ENCODE results near the gene JAK3.

Gene JAK3

DNA sequence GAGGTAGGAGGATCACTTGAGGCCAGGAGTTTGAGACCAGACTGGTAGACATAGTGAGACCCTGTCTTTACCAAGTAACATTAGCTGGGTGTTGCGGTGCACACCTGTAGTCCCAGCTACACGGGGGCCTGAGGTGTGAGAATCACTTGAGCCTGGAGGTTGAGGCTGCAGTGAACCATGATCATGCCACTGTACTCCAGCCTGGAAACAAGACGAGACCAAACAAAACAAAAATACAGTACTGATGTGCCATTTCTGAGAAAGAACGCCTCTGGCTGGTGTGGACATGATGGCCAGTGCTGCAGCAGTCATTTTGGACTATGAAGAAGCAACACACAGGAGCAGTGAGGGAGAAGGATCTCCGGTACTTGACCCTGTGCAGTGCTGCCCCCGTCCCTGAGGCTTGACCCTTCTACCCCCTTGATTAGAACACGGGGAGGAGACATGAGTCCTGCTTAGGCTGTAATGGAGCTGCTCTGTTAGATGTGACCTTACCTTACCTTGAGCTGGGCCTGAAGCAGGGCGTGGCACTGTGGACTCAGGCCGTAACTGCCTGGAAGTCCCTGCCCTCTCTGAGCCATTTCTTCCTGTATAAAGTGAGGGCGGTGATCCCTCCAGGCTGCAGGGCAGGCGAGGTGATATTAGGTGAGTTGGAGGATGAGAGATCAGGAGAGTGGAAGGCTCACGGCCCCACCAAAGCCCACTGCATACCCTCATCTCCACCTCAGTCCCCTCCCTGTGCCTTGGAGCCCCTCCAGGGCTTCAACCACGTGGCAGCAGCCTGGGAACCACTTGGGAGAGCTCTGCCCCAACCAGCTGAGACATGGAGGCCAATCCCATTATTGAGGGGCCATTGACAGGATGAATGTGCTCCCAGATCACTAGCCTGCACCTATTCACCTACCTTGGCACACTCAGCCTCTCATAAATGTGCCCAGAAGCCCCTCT is 17.9 kb upstream of the JAK3 start:
- DNase-seq: no peak

DNA sequence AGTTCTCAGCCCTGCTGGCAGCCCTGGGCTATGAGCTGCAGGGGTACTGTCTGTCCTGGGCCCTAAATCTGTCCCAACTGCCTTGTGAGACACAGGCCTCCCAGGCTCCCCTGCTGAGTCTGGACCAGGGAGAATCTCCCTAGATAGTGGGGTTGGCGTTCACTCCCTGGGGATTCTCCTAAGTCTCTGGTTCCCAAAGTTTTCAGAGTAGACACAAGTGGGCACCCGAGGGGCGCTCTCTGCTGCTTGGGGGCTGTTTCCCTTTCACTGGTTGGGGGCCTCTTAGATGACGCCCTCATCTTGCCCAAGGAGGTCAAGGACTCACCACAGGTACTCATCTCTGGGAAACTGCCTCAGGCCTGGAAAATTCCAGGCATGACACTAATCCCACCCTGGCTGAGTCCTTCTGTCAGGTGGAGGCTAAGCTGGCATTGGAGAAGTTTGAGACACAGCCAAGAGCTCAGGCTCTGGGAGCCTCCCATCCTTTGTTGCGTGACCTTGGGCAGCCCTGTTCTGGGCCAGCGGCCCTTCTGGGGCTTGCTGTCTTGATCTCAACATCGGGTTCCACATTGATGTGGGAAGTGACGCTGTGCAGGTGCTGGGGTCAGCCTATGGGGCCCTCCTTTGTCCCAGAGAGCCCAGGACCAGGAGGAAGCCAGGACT is 15.9 kb upstream of the JAK3 start:
- no peak for DNase-seq

DNA sequence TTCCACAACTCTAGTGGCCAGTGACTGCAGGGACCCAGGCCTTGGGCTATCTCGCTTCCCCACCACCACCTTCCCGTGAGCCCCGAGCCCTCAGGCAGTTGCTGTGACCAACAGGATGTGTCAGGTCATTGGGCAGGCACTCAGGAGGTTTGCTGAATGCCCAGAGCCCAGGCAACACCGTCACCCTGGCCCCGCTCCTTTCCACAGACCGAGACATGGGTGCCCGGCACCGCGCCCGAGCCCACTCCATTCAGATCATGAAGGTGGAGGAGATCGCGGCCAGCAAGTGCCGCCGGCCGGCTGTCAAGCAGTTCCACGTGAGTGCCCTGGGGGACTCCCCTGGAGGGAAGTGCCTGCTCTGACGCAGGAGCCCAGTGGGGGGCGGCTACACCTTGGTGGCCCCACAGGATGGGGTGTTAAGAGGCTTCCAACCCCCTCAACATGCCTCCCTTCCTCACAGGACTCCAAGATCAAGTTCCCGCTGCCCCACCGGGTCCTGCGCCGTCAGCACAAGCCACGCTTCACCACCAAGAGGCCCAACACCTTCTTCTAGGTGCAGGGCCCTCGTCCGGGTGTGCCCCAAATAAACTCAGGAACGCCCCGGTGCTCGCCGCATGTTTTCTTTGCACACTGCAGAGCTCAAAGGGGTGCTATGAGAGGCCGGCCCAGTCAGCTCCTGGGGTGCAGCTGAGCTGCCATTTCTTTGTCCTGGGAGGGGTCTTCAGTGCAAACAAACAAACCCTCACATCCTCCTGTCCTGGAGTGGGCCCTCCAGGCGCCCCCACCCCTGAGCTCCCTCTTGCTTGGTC is 15.1 kb upstream of the JAK3 start:
- DNase-seq: no peak

DNA sequence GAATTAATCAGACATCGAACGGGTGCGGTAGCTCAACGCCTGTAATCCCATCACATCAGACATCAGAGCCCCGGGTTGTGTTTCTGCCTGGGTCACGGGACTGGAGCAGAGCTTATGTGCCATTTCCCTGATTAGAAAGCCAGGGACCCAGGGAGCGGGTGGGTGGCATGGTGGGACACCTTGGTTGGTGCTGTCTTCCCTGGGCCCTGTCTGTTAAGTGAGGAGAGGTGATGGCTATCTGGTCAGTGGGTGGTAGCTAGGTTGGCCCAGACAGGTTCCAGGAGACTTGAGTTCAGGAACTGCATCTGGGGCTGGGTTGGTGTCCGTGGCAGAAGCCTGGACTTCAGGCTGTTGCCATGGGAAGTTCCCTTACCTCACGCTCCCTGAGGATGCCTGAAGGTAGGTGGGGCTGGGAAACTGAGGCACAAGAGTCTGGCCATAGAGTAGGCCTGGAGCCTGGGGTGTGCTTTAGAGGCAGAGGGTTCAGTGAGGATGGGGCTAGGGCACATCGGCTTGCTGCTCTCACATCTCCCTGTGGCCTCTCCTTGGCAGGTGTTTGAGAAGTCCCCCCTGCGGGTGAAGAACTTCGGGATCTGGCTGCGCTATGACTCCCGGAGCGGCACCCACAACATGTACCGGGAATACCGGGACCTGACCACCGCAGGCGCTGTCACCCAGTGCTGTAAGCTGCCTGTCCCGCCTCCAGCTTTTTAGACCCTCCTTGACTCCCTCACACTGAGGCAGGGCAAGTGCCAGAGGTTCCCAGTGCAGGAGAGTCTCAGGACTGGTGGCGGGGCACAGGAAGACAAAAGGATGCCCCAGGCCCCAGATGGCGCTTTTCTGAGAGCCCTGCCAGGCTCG is 14.0 kb upstream of the JAK3 start:
- no peak for DNase-seq

DNA sequence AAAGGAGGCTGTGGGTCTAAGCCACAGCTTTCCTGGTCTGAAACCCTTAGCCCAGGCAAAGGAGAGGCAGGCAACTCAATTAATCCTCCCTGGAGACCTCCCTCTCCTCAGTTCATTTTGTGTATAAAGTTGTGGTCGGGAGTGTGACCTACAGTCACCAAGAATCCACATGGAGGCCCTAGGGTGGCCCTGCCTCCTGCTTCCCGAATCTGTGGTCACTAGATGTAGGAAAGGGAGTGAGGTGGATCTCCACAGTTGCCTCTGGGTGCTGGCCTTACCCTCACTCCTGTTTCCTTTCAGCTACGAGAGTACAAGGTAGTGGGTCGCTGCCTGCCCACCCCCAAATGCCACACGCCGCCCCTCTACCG is 13.2 kb upstream of the JAK3 start:
- no peak for DNase-seq

DNA sequence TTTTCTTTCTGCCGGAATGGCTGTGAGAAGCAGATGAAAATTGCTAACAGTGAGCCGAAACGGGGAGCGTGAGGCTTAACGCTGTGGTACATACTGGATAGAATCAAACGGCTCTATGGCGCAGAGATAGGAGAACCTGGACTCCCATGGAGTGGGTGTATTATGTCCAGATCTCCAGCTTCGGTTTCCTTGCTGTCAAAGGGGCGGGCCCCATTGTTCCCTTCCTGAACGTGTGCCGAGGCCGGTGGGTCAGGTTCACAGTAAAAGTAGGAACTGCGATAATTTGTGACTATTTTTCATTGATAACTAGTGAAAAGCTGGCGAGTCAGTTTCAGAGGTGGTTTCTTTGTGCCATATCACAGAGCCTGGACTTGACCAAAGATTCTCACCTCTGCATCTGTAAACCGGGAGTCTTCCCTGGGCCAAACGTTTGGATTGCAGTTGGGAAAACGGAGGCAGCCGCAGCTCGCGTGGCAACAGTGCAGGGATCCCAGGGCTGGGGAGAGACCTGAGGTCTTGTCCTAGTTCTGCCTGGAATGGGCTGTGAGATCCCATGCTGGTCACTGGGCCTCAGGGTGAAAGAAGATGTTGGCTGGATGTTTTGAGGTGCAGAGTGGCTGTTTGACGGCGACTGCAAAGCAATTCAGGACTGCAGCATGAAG is 12.7 kb upstream of the JAK3 start:
- peak in 3 of 4 experiments; percentile 47 to 56 (median 53) for DNase-seq

DNA sequence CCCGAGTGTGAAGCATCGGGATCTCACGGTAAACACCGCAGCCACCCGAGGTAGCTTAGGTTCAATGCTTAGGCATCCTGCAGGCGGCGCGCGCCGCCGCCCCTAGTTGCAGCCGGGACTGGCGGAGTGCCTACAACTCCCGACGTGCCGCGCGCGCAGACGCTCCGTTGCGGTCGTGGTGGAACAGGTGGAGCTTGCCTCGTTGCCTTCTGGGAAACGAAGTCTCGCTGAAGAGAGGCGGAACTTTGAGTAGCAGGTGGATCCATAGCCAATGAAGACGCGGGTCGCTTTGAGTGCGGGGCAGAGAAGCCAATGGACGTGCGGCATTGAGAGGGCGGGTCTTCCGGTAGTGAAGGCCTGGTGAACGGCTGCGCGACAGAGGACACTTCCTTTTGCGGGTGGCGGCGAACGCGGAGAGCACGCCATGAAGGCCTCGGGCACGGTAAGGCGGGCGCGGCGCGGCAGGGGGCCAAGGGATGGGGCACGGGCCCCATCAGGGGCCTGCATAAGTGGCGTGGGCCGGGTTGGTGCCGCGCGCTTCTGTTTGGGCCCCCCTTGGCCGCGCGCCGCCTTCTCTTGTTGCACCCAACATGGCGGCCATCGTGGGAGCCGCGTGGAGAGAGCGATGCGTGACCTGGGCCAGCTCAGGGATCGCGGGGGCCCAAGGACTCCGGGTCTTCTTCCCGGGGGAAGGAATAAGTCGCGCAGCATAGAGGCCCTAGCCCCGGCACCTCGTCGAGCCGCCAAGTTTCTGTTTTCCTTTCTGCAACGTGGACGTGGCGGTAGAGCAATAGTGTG is 11.9 kb upstream of the JAK3 start, which contains the start of gene RPL18A:
Gene RPL18A (plus strand): TSS at position 378 of the 798 bp plus-strand sequence. CDS start 47 bp downstream, at position 425.
- DNase-seq: peak; percentile 99 to 100 (median 100)

DNA sequence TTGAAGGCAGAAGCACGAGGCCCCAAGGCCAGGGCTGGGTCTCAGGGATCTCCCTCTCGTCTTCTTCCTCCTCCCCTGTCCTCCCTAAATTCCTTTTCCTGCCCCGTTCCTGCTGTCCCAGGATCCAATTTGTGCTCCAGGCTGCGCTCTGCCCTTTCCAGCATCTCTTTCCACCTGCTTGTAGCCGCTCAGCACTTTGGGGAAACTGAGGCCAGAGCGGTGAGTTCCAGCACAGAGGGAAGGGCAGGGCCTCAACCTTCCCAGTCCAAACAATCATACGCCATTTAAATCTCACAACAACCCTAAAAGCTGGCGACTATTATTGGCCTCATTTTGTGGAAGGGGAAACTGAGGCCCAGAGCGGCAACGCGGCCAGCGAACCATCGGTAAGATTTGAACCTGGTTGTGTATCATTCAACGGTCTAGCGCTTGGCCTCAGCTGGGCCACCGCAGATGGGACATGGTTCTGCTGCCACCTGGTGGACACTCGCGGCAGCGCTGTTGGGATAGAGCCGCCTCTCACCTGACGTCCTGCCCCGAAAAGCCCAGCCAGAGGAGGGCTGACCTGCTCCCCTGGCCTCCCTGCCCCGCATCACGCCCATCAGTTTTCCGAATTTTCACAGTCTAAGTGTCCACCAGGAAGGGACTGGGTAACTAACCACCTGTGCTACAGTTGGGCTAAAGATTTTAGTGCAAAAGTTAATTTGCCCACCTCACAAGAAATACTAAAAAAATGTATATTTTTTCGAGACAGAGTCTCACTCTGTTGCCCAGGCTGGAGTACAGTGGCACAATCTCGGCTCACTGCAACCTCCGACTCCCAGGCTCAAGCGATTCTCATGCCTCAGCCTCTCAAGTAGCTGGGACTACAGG is 7.7 kb upstream of the JAK3 start:
- DNase-seq: peak; percentile 80 to 95 (median 90)

DNA sequence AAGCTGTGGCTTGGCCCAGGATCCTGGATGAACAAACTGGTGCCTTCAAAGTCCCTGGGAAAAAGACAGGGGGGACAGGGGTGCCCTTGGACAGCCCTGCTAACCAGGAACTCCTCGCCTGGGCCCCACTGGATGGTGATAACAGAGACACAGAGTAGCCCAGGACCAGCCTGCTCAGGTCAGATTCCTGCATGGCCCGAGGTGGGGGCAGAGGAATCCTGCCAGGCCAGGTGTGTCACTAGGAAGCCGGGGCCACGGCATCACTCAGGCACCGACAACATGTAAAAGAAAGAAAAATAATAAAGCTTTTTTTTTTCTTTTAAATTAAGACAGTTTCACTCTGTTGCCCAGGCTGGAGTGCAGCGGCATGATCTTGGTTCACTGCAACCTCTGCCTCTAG is 6.3 kb upstream of the JAK3 start:
- no peak for DNase-seq

DNA sequence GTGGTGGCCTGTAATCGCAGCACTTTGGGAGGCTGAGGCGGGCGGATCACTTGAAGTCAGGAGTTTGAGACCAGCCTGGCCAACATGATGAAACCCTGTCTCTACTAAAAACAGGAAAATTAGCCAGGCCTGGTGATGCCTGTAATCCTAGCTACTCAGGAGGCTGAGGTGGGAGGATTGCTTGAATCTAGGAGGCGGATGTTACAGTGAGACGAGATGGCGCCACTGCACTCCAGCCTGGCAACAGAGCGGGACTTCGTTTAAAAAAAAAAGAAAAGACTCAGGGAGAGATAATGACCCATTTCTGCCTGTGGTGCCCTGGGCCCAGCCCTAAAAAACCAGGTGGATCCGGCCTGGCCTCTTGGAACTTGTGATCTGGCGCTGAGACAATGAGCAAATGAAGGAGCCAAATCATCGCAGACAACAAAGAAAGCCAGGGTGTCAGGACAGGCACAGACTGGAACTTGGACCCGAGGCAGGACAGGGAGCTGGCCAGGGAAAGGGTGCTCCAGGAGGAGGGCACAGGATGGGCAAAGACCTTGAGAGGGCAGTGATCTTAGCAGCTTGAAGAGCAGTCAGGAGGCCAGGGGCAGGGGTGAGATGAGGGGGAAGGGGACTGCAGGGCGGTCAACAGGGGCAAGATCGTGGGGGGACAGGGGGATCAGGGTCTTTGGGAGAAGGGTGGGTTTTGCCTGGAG is 962 bp upstream of the JAK3 start:
- peak in 2 of 4 experiments; percentile 31 to 36 for DNase-seq

DNA sequence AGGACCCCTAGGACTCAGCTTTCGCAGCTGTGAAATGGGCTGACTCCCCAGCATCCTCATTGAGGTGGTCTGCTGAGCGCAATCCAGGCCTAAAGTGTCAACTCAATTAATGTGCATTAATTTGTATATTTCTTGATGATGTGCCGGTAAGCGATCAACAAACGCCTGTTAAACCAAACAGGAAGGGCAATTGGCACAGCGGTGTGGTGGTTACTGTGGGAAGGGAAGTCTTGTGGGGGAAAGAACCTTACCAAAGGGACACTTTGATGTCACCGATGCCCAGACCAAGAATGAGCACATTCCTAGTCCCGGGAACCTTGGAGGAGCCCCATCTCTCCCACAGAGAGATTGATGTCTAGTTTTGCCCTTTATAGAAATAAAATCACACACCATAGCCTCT is 1.6 kb downstream of the JAK3 start:
- no peak for DNase-seq

DNA sequence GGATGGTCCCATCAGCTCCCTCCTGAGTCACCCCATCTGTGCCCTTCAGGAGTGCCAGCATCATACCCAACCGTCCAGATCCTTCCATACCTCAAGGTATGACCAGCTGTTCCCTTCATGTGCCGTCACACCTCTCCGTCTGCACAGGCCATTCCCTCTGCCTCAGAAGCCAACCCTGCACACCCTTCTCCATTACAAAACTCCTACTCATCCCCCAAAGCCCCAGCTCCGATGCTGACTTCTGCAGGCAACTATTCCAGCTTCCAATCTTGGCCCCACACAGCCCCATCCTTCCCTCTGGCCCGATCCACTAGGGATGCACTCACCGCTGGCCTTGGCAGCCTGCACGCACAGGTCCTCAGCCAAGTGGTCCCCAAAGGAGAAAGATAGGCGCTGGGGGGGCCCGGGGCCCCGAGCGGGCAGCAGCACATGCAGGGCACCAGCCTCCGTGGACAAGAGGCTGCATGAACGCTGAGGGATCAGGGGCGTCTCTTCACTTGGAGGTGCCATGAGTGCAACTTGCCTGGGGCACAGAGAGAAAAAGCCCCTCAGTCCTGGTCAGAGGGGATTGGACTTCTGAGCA is 3.8 kb downstream of the JAK3 start:
- DNase-seq: no peak

DNA sequence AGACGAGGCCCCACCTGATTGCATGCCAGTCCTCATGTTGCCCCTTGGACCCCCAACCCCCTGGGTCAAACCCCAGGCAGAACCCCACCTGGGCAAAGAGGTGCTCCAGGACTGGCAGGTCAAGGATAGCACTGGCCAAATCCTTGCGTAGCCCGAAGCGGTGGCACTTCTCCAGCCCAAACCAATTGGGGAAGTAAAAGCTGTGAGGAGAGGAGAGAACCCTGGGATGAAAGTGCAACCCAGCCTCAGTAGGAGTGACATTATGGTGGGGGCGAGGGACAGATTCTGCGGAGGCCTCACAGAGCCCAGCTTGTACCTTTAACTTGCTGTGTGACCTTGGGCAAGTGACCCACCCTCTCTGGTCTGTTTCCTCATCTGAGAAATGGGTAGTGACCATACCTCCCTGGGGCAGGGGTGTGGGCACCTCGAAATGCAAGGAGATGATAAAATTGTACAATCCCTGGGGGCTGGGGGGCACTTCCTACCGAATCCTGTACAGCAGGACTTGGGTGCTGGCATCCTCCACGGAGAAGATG is 4.4 kb downstream of the JAK3 start:
- peak in 3 of 4 experiments; percentile 30 to 52 (median 45) for DNase-seq

DNA sequence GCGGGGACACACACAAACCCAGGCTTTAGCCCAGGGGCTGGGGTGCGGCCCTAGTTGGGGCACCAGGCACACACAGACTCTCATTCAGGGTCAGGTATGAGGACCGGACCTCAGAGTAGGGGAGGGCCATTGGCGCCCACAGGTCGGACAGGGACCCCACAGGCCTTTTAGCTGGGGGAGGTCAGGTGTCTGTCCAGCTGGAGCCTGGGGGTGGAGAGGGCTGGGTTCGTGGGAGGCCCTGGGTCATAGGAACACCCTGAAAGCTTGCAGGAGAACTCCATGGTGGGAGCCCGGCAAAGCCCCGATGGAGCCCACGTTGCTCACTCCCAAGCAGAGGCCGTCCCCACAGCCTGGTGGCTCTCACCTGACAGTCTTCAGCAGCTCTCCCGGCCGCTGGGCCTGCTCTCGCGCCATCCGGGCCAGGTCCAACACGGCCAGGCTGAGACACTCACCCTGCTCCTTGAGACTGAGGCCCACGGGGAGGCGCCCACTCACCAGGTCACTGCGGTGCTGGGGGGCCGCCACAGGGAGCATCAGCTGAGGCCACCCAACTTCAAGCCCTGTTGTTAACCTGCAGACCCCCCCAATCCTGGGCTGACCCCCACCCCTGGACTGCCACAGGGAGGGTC is 5.0 kb downstream of the JAK3 start:
- DNase-seq: no peak

DNA sequence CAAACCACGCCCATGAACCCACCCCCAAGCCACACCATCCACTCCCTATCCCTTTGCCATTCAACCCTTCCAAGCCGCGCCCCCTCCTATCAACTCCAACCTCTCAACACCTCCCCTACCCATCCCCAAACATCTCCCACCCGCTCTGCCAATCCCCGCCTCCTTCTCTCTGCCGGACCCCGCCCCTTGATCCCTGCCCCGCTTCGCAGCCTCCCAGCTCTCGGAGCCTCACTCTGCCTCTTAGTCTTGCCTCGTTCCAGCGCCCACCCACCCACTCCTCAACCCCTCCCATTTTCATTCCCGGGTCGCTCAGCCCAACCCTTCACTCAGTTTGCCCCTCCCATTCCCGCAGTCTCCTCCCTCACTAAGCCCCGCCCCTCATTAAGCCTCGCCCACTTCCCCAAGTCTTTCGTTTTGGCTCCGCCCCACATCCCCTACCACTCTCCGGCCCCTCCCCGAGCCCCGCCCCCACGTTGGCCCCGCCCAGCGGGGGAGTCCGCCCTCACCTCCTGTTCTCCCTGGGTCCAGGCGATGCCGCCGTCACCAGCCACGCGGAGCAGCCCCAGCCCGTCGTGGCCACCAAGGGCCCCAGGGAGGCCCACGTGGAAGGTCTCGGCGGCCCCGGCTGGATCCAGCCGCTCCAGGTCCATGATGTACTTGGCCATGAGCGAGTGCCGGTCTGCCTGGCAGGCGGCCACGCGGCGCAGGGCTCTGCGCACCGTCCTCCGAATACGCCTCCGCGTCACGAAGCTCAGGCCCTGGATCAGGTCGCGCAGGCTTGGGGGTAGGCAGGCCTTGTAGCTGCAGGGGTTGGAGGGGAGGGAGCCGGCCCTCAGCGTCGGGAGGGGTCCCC is 5.7 kb downstream of the JAK3 start:
- no peak for DNase-seq

DNA sequence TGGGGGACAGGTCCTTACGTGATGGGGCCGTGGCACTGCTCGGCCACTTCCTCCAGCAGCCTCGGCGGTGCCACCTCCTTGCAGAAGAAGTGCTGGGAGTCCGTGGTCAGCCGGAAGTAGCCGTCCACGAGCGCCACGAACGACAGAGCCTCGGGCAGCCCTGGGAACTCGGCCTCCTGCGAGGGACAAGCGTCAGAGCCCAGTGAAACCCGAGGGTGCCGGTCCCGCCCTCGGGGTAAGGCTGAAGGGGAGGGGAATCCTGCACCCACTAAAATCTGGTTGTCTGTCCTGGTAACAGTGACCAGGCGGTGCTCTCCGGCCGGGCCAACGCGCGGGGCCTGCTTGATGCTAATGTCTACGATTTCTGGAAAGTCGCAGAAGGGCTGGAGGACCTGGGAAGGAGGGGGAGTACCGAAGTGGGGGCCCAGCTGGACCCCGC is 6.4 kb downstream of the JAK3 start:
- DNase-seq: no peak

DNA sequence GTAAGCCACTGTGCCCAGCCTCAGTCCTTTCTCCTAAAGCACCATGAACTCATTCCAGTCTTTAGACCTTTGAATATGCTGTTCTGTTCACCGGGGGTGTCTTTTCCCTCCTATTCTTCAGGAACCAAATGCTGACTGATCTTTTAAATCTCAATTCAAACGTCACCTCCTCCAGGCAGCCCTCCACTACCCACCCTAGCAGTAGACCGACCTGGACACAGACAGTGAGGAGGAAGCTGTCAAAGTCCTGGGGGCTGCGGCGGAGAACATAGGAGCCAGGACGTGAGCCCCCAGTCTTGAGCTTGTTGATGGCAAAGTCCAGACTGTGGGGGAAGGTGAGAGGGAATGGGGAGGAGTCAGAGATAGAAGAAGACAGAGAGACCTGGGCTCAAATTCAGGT is 7.8 kb downstream of the JAK3 start:
- no peak for DNase-seq

Data from suppressor macrophage (primary cell).